ENCODE measurements around the gene WDR35. TPM values are rescaled to one million over a fixed set of nuclear protein-coding genes. Genes with fewer than 3 reads are reported as not detected.

WDR35 gene
- total and polyA plus RNA-seq, 10 of the 15 experiments (the other 5 are each of a cell fraction or from before 2014, with no cell fraction given): 3.0 to 9.3 (median 6.3) TPM

DNA sequence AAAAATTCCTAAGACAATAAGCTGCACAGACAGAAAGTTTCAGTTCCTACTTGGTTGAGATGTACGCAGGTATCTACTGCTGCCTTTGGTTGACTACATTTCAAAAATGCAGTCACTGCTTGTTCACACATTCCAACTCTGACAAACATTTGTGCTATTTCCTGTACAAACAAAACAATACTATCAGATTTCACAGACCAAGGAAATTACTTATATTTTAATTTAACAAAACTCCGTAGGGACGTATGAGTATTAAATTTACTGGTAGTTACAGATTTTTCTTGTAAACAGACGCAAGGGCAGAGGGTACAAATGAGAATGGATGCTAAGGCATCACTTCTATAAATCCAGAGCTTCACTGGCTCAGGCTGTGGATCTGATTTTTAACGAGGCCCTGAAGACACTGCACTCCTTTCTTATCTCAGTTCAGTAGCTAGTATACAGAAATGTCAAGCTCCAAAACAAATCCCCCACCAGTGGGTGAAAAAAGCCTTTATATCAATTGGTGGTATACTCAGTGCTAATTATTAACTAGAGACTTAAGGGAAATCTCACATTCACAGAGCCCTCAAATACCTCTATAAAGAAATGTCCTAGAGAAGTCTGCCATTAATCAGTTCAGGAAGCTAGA, 56.4 kb downstream of the WDR35 start (continued):
- TF ChIP-seq, protein P1, sequence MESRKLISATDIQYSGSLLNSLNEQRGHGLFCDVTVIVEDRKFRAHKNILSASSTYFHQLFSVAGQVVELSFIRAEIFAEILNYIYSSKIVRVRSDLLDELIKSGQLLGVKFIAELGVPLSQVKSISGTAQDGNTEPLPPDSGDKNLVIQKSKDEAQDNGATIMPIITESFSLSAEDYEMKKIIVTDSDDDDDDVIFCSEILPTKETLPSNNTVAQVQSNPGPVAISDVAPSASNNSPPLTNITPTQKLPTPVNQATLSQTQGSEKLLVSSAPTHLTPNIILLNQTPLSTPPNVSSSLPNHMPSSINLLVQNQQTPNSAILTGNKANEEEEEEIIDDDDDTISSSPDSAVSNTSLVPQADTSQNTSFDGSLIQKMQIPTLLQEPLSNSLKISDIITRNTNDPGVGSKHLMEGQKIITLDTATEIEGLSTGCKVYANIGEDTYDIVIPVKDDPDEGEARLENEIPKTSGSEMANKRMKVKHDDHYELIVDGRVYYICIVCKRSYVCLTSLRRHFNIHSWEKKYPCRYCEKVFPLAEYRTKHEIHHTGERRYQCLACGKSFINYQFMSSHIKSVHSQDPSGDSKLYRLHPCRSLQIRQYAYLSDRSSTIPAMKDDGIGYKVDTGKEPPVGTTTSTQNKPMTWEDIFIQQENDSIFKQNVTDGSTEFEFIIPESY (IDR thresholded peaks at IDR 0.05): no peak
- peak; percentile 41 to 55; a peak in 2 of 4 replicates for TF ChIP-seq IKZF2 (IDR thresholded peaks at IDR 0.05)
- no peak for TF ChIP-seq KLF5 (IDR thresholded peaks at IDR 0.05; ENCODE audit: partially characterized antibody)
- TF ChIP-seq BHLHE40 (IDR thresholded peaks at IDR 0.05; ENCODE audit: borderline replicate concordance in 1 of 2, low read depth in 2 of 2, low read length in 1 of 2): no peak
- no peak for TF ChIP-seq RAD51 (IDR thresholded peaks at IDR 0.05)
- TF ChIP-seq NR2F1 (conservative IDR thresholded peaks at IDR 0.05): no peak
- TF ChIP-seq MTA3 (IDR thresholded peaks at IDR 0.05; ENCODE audit: borderline replicate concordance, low read length): no peak
- no peak for TF ChIP-seq TBL1XR1 (IDR thresholded peaks at IDR 0.05; ENCODE audit: low read depth, low read length)
- no peak for TF ChIP-seq ZSCAN29 (IDR thresholded peaks at IDR 0.05)
- no peak for TF ChIP-seq PAX5 (IDR thresholded peaks at IDR 0.05; ENCODE audit: borderline replicate concordance, low read depth, low read length)
- TF ChIP-seq NFYA (IDR thresholded peaks at IDR 0.05; ENCODE audit: borderline replicate concordance, low read depth, low read length): no peak
- TF ChIP-seq, protein P2, sequence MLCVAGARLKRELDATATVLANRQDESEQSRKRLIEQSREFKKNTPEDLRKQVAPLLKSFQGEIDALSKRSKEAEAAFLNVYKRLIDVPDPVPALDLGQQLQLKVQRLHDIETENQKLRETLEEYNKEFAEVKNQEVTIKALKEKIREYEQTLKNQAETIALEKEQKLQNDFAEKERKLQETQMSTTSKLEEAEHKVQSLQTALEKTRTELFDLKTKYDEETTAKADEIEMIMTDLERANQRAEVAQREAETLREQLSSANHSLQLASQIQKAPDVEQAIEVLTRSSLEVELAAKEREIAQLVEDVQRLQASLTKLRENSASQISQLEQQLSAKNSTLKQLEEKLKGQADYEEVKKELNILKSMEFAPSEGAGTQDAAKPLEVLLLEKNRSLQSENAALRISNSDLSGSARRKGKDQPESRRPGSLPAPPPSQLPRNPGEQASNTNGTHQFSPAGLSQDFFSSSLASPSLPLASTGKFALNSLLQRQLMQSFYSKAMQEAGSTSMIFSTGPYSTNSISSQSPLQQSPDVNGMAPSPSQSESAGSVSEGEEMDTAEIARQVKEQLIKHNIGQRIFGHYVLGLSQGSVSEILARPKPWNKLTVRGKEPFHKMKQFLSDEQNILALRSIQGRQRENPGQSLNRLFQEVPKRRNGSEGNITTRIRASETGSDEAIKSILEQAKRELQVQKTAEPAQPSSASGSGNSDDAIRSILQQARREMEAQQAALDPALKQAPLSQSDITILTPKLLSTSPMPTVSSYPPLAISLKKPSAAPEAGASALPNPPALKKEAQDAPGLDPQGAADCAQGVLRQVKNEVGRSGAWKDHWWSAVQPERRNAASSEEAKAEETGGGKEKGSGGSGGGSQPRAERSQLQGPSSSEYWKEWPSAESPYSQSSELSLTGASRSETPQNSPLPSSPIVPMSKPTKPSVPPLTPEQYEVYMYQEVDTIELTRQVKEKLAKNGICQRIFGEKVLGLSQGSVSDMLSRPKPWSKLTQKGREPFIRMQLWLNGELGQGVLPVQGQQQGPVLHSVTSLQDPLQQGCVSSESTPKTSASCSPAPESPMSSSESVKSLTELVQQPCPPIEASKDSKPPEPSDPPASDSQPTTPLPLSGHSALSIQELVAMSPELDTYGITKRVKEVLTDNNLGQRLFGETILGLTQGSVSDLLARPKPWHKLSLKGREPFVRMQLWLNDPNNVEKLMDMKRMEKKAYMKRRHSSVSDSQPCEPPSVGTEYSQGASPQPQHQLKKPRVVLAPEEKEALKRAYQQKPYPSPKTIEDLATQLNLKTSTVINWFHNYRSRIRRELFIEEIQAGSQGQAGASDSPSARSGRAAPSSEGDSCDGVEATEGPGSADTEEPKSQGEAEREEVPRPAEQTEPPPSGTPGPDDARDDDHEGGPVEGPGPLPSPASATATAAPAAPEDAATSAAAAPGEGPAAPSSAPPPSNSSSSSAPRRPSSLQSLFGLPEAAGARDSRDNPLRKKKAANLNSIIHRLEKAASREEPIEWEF (IDR thresholded peaks at IDR 0.05; ENCODE audit: insufficient replicate concordance, low read depth, low read length): no peak
- no peak for TF ChIP-seq FOS (IDR thresholded peaks at IDR 0.05; ENCODE audit: borderline replicate concordance, extremely low read depth, insufficient read length)
- no peak for TF ChIP-seq CREB1 (IDR thresholded peaks at IDR 0.05; ENCODE audit: low read depth)
- no peak for TF ChIP-seq TARDBP (IDR thresholded peaks at IDR 0.05; ENCODE audit: borderline replicate concordance)
- no peak for TF ChIP-seq CBX5 (IDR thresholded peaks at IDR 0.05; ENCODE audit: low read depth)
- no peak for TF ChIP-seq BMI1 (IDR thresholded peaks at IDR 0.05; ENCODE audit: borderline replicate concordance)
- TF ChIP-seq SREBF1 (IDR thresholded peaks at IDR 0.05; ENCODE audit: low read length): no peak
- TF ChIP-seq RB1 (IDR thresholded peaks at IDR 0.05; ENCODE audit: borderline replicate concordance): no peak
- no peak for TF ChIP-seq SIN3A (IDR thresholded peaks at IDR 0.05; ENCODE audit: low read depth, low read length)
- no peak for TF ChIP-seq RCOR1 (conservative IDR thresholded peaks at IDR 0.05; ENCODE audit: low read depth, low read length)
- TF ChIP-seq, protein P3, sequence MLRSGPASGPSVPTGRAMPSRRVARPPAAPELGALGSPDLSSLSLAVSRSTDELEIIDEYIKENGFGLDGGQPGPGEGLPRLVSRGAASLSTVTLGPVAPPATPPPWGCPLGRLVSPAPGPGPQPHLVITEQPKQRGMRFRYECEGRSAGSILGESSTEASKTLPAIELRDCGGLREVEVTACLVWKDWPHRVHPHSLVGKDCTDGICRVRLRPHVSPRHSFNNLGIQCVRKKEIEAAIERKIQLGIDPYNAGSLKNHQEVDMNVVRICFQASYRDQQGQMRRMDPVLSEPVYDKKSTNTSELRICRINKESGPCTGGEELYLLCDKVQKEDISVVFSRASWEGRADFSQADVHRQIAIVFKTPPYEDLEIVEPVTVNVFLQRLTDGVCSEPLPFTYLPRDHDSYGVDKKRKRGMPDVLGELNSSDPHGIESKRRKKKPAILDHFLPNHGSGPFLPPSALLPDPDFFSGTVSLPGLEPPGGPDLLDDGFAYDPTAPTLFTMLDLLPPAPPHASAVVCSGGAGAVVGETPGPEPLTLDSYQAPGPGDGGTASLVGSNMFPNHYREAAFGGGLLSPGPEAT (IDR thresholded peaks at IDR 0.05; ENCODE audit: low read depth): 0 out of 2 replicates have a peak, but pooled peaks have one; percentile 33

All from GM12878 (cell line).